HG03575 (cell line): ENCODE measurements around the gene CAPN12.

Experiments
- ATAC-seq: cut with Tn5 transposase; IDR thresholded peaks from one replicate; pipeline ENCODE4 v1.9.1; 2021; ENCODE audit not compliant: unreplicated experiment, insufficient number of reproducible peaks, low FRiP score; ENCODE audit errors: extremely low read depth

Gene CAPN12

DNA sequence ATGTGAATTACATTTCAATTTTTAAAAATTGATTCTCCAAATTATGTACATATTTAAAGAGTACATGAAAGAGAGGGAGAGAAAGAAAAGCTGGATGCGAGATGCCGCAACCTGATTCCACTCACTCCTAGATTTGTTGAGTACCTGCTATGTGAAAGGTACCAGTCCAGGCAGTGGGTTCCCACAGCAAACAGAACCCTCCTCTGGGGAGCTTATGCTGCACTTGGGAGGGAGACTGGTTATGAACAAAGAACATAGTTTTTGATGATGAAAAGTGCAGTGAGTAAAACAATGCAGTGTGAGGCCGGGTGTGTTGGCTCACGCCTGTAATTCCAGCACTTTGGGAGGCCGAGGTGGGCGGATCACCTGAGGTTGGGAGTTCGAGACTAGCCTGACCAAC lies 53.4 kb downstream of the CAPN12 start:
- ATAC-seq = no peak

DNA sequence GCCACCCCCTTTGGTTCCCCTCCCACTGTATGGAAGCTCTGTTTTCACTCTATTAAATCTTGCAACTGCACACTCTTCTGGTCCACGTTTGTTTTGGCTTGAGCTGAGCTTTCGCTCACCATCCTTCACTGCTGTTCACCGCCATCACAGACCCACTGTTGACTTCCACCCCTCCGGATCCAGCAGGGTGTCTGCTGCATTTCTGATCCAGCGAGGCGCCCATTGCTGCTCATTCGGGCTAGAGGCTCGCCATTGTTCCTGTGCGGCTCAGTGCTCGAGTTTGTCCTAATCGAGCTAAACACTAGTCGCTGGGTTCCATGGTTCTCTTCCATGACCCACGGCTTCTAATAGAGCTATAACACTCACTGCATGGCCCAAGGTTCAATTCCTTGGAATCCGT lies 54.1 kb downstream of the CAPN12 start:
- no peak for ATAC-seq

DNA sequence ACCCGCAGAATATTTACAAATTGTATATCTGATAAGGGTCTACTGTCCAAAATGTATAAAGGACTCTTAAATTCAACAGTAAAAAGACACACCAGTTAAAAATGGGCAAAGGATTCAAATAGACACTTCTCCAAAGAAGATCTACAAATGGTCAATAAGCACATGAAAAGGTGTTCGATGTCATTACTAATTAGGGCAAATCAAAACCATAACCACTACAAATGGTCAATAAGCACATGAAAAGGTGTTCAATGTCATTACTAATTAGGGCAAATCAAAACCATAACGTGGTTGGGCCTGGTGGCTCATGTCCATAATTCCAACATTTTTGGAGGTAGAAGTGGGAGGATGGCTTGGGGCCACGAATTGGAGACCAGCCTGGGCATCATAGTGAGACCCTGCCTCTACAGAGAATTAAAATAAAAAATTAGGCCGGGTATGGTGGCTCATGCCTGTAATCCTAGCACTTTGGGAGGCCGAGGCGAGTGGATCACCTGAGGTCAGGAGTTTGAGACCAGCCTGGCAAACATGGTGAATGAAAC lies 56.4 kb downstream of the CAPN12 start:
- no peak for ATAC-seq

DNA sequence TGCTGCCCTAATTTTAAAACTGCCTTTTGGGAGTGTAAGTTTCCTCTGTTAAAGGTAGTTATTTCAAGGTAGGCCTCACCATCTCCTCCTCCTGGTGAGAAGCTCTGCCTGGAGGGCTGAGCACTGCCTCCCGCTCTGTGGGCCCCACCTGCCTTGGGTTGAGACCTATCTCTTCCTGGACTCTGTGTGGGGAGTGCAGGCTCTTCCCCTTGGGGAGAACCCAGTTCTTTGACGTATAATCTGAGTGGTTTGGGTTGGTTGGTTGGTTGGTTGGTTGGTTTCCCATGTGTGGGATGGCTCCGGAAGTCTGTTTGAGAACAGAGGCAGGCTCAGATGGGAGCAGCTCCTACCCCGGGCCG lies 57.8 kb downstream of the CAPN12 start:
- ATAC-seq = no peak

DNA sequence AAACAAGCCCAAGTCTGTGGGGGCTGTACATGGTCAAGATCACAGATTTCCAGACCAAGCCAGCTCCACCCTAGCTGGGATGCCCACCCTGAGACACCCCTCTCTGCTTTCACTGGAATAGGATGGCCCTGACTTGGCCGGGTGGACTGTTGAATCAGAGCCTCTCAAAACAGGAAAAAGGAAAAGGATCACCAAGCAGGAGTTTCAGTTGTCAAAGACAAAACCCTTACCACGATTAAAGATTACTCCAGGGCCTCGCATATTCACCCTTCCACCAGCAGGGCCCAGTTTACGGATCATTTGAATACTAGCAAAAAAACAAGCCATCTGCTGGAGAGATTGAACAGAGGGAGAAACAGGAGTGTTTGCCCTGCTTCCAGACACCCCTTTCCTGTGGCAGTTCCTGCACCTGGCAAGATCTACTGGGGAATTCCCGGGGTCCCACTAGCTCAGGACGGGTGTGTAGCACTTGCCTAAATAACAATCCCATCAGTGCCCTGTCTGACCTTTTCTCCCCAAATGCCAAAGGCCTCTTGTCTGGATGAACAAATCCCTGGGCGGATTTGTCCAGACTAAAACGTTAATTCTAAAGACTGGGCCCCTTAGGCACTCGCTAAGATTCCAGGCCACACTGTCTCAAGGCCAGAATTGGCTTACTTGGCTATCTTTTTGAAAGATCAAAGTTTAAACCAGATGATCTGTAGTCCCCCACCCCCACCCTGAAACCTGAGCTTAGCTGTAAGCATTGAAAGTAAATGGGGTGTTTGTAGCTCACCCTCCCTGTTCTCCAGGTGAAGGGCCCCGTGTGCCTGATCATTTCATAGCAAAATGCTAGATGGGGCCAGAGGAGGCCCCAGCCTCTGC lies 58.4 kb downstream of the CAPN12 start:
- ATAC-seq = no peak

DNA sequence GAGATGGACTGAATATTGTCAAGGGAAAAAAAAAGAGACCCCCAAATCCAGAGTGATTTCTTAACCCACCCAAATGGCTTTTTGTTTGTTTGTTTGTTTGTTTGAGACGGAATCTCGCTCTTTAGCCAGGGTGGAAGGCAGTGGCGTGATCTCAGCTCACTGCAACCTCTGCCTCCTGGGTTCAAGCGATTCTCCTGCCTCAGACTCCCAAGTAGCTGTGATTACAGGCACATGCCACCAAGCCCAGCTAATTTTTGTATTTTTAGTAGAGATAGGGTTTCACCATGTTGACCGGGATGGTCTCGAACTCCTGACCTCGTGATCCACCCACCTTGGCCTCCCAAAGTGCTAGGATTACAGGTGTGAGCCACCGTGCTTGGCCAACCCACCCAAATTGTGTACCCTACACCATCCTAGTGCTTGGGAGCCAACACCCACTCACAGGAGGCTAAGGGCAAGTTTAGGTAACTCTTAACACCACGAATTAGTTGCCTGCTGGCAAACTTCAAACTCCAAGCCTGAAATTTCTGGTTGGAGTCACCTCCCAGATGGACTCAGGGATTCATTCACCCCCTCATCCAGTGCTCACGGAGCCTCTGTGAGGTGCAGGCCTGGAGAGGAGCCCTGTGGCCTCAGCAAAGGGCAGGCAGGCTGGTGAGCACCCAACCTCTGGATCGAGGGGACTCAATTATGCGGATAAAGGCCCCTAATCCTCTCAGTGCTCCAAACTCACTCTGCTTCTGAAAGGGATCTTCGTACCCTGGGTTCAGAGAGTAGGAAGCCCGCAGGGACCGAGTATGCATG lies 59.2 kb downstream of the CAPN12 start:
- no peak for ATAC-seq

DNA sequence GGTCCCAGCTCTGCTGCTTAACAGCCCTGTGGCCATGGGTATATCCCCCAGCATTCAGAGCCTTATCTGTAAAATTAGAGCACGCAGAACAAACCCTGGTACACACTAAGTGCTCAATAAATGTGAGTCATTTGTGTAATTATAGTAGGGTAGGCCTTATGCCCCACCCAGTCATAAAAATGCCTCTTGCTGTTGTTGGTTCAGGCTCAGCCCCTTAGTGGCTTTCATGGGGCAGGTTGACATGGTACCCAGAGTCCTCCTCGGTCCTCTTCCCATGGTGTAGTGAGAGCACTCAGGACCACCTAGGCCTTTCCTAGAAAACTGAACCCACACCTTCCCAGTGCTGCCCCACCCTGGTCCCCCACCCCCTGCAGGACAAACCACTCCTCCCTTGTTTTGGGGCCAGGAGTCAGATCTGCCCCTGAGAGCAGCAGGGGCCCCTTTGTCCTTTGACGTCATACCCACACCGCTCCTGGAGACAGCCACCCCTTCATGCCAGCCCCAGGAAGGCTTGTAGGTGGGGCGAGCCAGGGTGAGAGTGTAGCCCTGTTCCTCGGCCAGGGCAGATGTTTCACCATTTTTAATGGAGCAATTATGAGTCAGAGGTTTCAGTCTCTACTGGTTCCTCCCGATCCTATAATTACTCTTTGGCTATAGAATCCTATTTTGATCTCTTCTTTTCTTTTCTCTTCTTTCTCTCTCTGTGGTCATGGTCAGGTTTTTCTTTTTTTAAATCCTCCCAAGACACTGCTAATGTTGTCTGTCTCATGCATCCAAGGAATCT lies 60.0 kb downstream of the CAPN12 start:
- no peak for ATAC-seq

DNA sequence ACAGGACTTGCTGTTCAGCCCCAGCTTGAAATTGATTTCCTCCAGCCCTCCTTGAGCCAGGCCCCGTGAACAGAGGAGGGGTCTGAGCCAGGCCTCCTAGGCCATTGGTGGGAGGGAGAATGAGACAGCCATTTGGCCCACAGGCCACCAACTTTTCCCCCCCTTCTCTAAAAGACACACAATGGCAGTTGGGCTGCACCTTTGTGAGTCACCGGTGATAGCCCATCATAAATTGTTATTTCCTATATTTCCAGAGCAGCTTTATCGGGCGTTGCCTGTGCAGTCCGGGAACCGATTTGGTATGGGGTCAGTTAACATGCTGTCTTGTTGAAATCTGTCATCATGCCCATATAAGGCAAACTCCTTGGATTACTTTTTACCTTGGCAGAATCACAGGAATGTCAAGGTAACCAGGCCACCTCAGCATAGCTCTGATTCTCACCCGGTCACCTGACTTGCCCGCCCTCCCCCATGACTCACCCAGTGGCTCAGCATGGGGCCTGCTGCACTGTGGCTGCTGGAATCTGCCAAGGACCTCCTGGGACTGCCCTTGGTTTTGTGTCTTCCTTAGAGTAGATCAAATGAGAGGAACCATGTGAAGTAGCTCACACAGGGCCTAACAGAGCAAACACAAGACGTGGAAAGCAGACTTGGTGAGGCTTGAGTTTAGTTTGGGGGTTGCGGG lies 60.7 kb downstream of the CAPN12 start:
- no peak for ATAC-seq

DNA sequence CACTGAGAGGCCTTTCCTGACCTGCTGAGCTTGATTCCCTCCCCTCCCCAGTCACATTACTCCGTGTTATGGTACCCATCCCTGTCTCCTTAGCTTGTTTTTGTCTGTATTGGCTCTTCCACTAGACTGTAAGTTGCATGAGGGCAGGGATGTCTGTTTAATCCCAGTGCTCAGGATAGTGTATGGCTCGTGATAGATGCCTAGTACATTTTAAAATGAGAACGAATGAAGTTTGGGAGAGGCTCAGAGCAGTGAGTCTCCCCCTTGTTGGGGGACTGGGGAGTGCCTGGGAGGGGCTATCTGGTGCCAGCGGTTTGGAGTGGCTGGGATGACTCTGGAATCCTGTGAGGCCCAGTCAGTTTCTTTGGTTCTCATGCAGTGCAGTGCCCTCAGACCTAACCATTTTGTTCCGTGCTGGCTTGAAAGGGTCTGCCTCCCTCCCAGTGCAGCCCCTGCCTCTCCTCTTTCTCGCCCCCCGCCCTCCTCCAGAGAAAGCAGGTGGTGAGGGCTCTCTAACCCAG lies 61.3 kb downstream of the CAPN12 start:
- no peak for ATAC-seq

DNA sequence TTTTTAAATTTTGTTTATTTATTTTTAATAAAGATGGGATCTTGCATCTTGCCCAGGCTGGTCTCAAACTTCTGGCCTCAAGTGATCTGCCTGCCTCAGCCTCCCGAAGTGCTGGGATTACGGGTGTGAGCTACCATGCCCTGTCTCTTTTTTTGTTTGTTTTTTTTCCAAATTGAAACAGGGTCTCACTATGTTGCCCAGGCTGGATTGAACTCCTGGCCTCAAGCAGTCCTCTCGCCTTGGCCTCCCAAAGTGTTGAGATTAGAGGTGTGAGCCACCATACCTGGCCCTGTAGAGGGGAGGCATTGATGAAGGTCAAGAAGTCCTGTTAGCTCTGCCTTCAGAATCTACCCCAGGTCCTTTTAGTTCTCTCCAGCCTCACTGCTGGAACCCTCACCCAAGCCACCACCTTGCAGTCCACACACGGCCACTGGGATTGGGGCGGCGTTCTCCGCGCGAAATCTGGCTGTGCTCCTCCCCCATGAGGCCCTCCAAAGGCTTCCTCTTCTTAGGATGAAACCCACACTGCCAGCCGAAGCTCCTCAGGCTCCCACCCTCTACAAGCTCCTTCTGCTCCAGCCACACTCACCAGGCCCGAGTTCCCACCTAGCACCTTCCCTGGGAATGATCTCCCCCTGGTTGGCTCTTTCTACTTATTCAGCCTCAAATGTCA lies 61.9 kb downstream of the CAPN12 start:
- no peak for ATAC-seq
